ENCODE measurements around the gene SMPD3. TPM values are rescaled to one million over a fixed set of nuclear protein-coding genes. Genes with fewer than 3 reads are reported as not detected.

SMPD3 gene
- total and polyA plus RNA-seq, 2 donors (not counting 3 experiments of a cell fraction or from before 2014, with no cell fraction given), result not detected

- intact Hi-C loops (cut with micrococcal nuclease), result no loop called here
- CTCF ChIA-PET, result interaction anchor here (0.9 to 2.4 kb wide), 7 partner anchors 8 to 128 kb away, joined by 3 to 5 read pairs (median 4); no protein-coding TSS in a partner anchor
- no peaks in the 10 kb centered on the region for H3K9me1 ChIP-seq (replicated peaks; ENCODE audit: control insufficient read depth, extremely low read depth, insufficient read depth, low read length)
- H3K4me2 ChIP-seq (ENCODE audit: insufficient read depth, low read length), result no peak overlapping the region
- H3K79me2 ChIP-seq (ENCODE audit: control insufficient read depth, insufficient read depth, low read length), result no peaks in the 10 kb centered on the region
- no peaks in the 10 kb centered on the region for H4K20me1 ChIP-seq (replicated peaks; ENCODE audit: control insufficient read depth, extremely low read depth, insufficient read depth, low read length)
- dilution Hi-C loops (cut with MboI; ENCODE audit: extremely low pct_ligation_motif_present, low sequenced_read_pairs), result no loop called here
- H3K4me3 ChIP-seq (replicated peaks in 1 of 3; ENCODE audit: insufficient read depth in 1 of 3, low read depth in 1 of 3, low read length in 3 of 3), result no peak overlapping the region
- H3K9ac ChIP-seq (replicated peaks; ENCODE audit: extremely low read depth, insufficient read depth, low read length), result no peak overlapping the region
- H3K36me3 ChIP-seq (ENCODE audit: control insufficient read depth in 2 of 2, extremely low read depth in 1 of 2, insufficient read depth in 2 of 2, low read length in 2 of 2), result no peaks in the 10 kb centered on the region
- no peaks in the 10 kb centered on the region for H3K27me3 ChIP-seq (ENCODE audit: control insufficient read depth in 2 of 2, insufficient read depth in 2 of 2, low read length in 2 of 2)
- DNase-seq (ENCODE audit: low read depth, low spot score), result no peak
- H3K4me1 ChIP-seq (ENCODE audit: control insufficient read depth, extremely low read depth, insufficient read depth, low read length), result no peaks in the 10 kb centered on the region
- H3K27ac ChIP-seq (ENCODE audit: insufficient read depth, low read depth, low read length), result no peak overlapping the region
- no peak for FAIRE-seq
- H3K9me3 ChIP-seq (replicated peaks; ENCODE audit: control insufficient read depth, insufficient read depth, low read length), result no peaks in the 10 kb centered on the region
- no TSS peak for BruUV-seq (replicated peaks)
- POLR2A ChIA-PET, result no interaction called here
- TF ChIP-seq EZH2 (IDR thresholded peaks at IDR 0.05; ENCODE audit: borderline replicate concordance, low read depth, low read length, severe bottlenecking) (no peak), CTCF (IDR thresholded peaks at IDR 0.05; ENCODE audit: extremely low read depth in 1 of 2, insufficient read depth in 1 of 2, low read depth in 1 of 2, low read length in 2 of 2) (peak; percentile 32 to 43), MYC (IDR thresholded peaks at IDR 0.05; ENCODE audit: low read depth, low read length) (no peak), FOS (IDR thresholded peaks at IDR 0.05; ENCODE audit: borderline replicate concordance, insufficient read depth, low read length) (no peak)
- TF ChIP-seq, protein P1, sequence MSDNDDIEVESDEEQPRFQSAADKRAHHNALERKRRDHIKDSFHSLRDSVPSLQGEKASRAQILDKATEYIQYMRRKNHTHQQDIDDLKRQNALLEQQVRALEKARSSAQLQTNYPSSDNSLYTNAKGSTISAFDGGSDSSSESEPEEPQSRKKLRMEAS (IDR thresholded peaks at IDR 0.05; ENCODE audit: insufficient read depth, insufficient read length), result no peak
- H2AFZ ChIP-seq (ENCODE audit: low read depth, low read length), result no peak overlapping the region
These were observed 66.0 kb downstream of the SMPD3 start for GRCh38 chr16:68382296-68382718.

- DNase-seq (ENCODE audit: low read depth, low spot score), result no peak
- H4K20me1 ChIP-seq (replicated peaks; ENCODE audit: control insufficient read depth, extremely low read depth, insufficient read depth, low read length), result no peaks in the 10 kb centered on the region
- POLR2A ChIA-PET, result no interaction called here
- no TSS peak for BruUV-seq (replicated peaks)
- no peak overlapping the region for H3K4me2 ChIP-seq (ENCODE audit: insufficient read depth, low read length)
- intact Hi-C loops (cut with micrococcal nuclease), result no loop called here
- no peak overlapping the region for H3K4me3 ChIP-seq (replicated peaks in 1 of 3; ENCODE audit: insufficient read depth in 1 of 3, low read depth in 1 of 3, low read length in 3 of 3)
- no peaks in the 10 kb centered on the region for H3K79me2 ChIP-seq (ENCODE audit: control insufficient read depth, insufficient read depth, low read length)
- TF ChIP-seq JUN (IDR thresholded peaks at IDR 0.05; ENCODE audit: borderline replicate concordance, insufficient read depth, insufficient read length, low read depth) (no peak), CTCF (IDR thresholded peaks at IDR 0.05; ENCODE audit: extremely low read depth in 1 of 2, insufficient read depth in 1 of 2, low read depth in 1 of 2, low read length in 2 of 2) (no peak), MYC (IDR thresholded peaks at IDR 0.05; ENCODE audit: low read depth, low read length) (no peak), FOS (IDR thresholded peaks at IDR 0.05; ENCODE audit: borderline replicate concordance, insufficient read depth, low read length) (no peak), POLR2A (IDR thresholded peaks at IDR 0.05; ENCODE audit: low read depth, low read length) (no peak), GATA2 (IDR thresholded peaks at IDR 0.05; ENCODE audit: insufficient read depth, insufficient read length, low read depth, low read length) (no peak), EZH2 (IDR thresholded peaks at IDR 0.05; ENCODE audit: borderline replicate concordance, low read depth, low read length, severe bottlenecking) (no peak), POLR2AphosphoS5 (IDR thresholded peaks at IDR 0.05; ENCODE audit: insufficient read depth, low read depth, low read length) (no peak)
- TF ChIP-seq, protein P1 (IDR thresholded peaks at IDR 0.05; ENCODE audit: insufficient read depth, insufficient read length), result no peak
- no peaks in the 10 kb centered on the region for H3K36me3 ChIP-seq (ENCODE audit: control insufficient read depth in 2 of 2, extremely low read depth in 1 of 2, insufficient read depth in 2 of 2, low read length in 2 of 2)
- no peak overlapping the region for H3K9ac ChIP-seq (replicated peaks; ENCODE audit: extremely low read depth, insufficient read depth, low read length)
- H3K4me1 ChIP-seq (ENCODE audit: control insufficient read depth, extremely low read depth, insufficient read depth, low read length), result no peaks in the 10 kb centered on the region
- H3K27ac ChIP-seq (ENCODE audit: insufficient read depth, low read depth, low read length), result no peak overlapping the region
- CTCF ChIA-PET, result interaction anchor here (0.9 to 2.4 kb wide), 8 partner anchors 7 to 129 kb away, joined by 3 to 5 read pairs (median 4); no protein-coding TSS in a partner anchor
- H3K9me3 ChIP-seq (replicated peaks; ENCODE audit: control insufficient read depth, insufficient read depth, low read length), result no peaks in the 10 kb centered on the region
- no peaks in the 10 kb centered on the region for H3K9me1 ChIP-seq (replicated peaks; ENCODE audit: control insufficient read depth, extremely low read depth, insufficient read depth, low read length)
- no peak overlapping the region for H2AFZ ChIP-seq (ENCODE audit: low read depth, low read length)
- no peak for FAIRE-seq
- dilution Hi-C loops (cut with MboI; ENCODE audit: extremely low pct_ligation_motif_present, low sequenced_read_pairs), result no loop called here
- no peaks in the 10 kb centered on the region for H3K27me3 ChIP-seq (ENCODE audit: control insufficient read depth in 2 of 2, insufficient read depth in 2 of 2, low read length in 2 of 2)
These were observed 67.0 kb downstream of the SMPD3 start for GRCh38 chr16:68381363-68381724.

Measured in endothelial cell of umbilical vein (primary cell).